IMR-90 (cell line): ENCODE measurements around the gene WDR27. TPM values are rescaled to one million over a fixed set of nuclear protein-coding genes. Genes with fewer than 3 reads are reported as not detected.

ENCODE experiments used
- ATAC-seq: fragments of 200-7000 bp; cut with Tn5 transposase; 2 replicates; pipeline ENCODE4 v1.9.1; 2020; ENCODE audit warnings: low read depth, mild to moderate bottlenecking, moderate library complexity
- BruUV-seq: library from RNA; stranded (reverse); fragments of 400-500 nt; replicated peaks from 2 replicates; lab custom pipeline; 2021; lab: Mats Ljungman, UMichigan
- CTCF ChIA-PET: fragments of 300-600 bp; formaldehyde crosslinking; extraction: SDS; loops from one replicate; lab custom pipeline; 2021; ENCODE audit warnings: antibody characterized with exemption; lab: Yijun Ruan, JAX
- POLR2A ChIA-PET: fragments of 300-600 bp; sonication (Branson Sonifier 250); formaldehyde crosslinking; loops from one replicate; lab custom pipeline; 2022; ENCODE audit warnings: antibody characterized with exemption; ENCODE audit not compliant: unreplicated experiment; lab: Charles Lee
- DNase-seq: peaks from one replicate; pipeline ENCODE4 v3.0.0; 2013
- H2AFZ ChIP-seq: replicated peaks from 2 replicates; pipeline ENCODE3; 2013; ENCODE audit warnings: low read length, mild to moderate bottlenecking; ENCODE audit not compliant: poor library complexity
- H2AK5ac ChIP-seq: 2 replicates; pipeline ENCODE4 v1.6.1; 2013; ENCODE audit warnings: low read depth, low read length, inconsistent platforms
- H2AK9ac ChIP-seq: replicated peaks from 2 replicates; pipeline ENCODE3; 2013; ENCODE audit warnings: mild to moderate bottlenecking, low read depth, low read length, moderate library complexity; ENCODE audit not compliant: poor library complexity
- H2BK120ac ChIP-seq: 2 replicates; pipeline ENCODE4 v1.6.1; 2013; ENCODE audit warnings: low read depth, low read length, inconsistent platforms
- H2BK15ac ChIP-seq: 3 replicates; pipeline ENCODE4 v1.6.1; 2013; ENCODE audit warnings: low read depth, low read length, inconsistent platforms
- H2BK20ac ChIP-seq: 2 replicates; pipeline ENCODE4 v1.6.1; 2013; ENCODE audit warnings: low read depth, mild to moderate bottlenecking, inconsistent platforms, low read length, moderate library complexity
- H2BK5ac ChIP-seq: 2 replicates; pipeline ENCODE4 v1.6.1; 2013; ENCODE audit warnings: mild to moderate bottlenecking, low read depth, low read length, inconsistent platforms; ENCODE audit not compliant: poor library complexity, severe bottlenecking
- H3K14ac ChIP-seq: replicated peaks from 2 replicates; pipeline ENCODE4 v1.6.1; 2013; ENCODE audit warnings: low read depth, low read length, inconsistent platforms
- H3K18ac ChIP-seq: 2 replicates; pipeline ENCODE4 v1.6.1; 2013; ENCODE audit warnings: low read depth, low read length, control low read depth
- H3K23ac ChIP-seq: 2 replicates; pipeline ENCODE4 v1.6.1; 2013; ENCODE audit warnings: low read depth, low read length, inconsistent platforms
- H3K27ac ChIP-seq: 2 replicates; pipeline ENCODE4 v1.5.1; 2013; ENCODE audit warnings: mild to moderate bottlenecking, control low read depth, low read length; ENCODE audit not compliant: insufficient read depth
- H3K27me3 ChIP-seq: 2 replicates; pipeline ENCODE4 v1.6.1; 2013; ENCODE audit warnings: low read length; ENCODE audit not compliant: control insufficient read depth, insufficient read depth
- H3K36me3 ChIP-seq: 2 replicates; pipeline ENCODE4 v1.6.1; 2013; ENCODE audit warnings: low read length, mixed read lengths; ENCODE audit not compliant: control insufficient read depth, insufficient read depth
- H3K4ac ChIP-seq: 2 replicates; pipeline ENCODE4 v1.6.1; 2013; ENCODE audit warnings: low read depth, low read length, inconsistent platforms
- H3K4me1 ChIP-seq: 2 replicates; pipeline ENCODE4 v1.6.1; 2013; ENCODE audit warnings: low read length, mixed read lengths; ENCODE audit not compliant: control insufficient read depth, insufficient read depth
- H3K4me2 ChIP-seq: 2 replicates; pipeline ENCODE4 v1.6.1; 2013; ENCODE audit warnings: low read depth, mild to moderate bottlenecking, control low read depth, low read length, moderate library complexity
- H3K4me3 ChIP-seq: 2 replicates; pipeline ENCODE4 v1.5.1; 2013; ENCODE audit warnings: low read depth, mild to moderate bottlenecking, control low read depth, low read length, moderate library complexity; ENCODE audit not compliant: insufficient read depth
- H3K56ac ChIP-seq: 2 replicates; pipeline ENCODE4 v1.6.1; 2013; ENCODE audit warnings: low read length, inconsistent platforms; ENCODE audit not compliant: insufficient read depth; ENCODE audit errors: extremely low read depth
- H3K79me1 ChIP-seq, 2 experiments: 2 replicates each; pipeline ENCODE4 v1.6.1; 2013; ENCODE audit warnings: low read length in 2 of 2, inconsistent platforms in 1 of 2, low read depth in 1 of 2
- H3K9ac ChIP-seq: 2 replicates; pipeline ENCODE4 v1.6.1; 2013; ENCODE audit warnings: low read depth, low read length, control low read depth
- H3K9me1 ChIP-seq: 2 replicates; pipeline ENCODE4 v1.6.1; 2013; ENCODE audit warnings: low read length, inconsistent platforms; ENCODE audit not compliant: insufficient read depth
- H3K9me3 ChIP-seq: 2 replicates; pipeline ENCODE4 v1.6.1; 2013; ENCODE audit warnings: low read length; ENCODE audit not compliant: control insufficient read depth, insufficient read depth
- H4K20me1 ChIP-seq: 2 replicates; pipeline ENCODE4 v1.6.1; 2013; ENCODE audit warnings: low read length, inconsistent platforms; ENCODE audit not compliant: insufficient read depth
- H4K5ac ChIP-seq: 2 replicates; pipeline ENCODE4 v1.6.1; 2013; ENCODE audit warnings: mild to moderate bottlenecking, low read depth, low read length, control low read depth
- H4K8ac ChIP-seq, 2 experiments: 2 replicates each; pipeline ENCODE4 v1.6.1; 2013; ENCODE audit warnings: low read depth in 2 of 2, low read length in 2 of 2, control low read depth in 1 of 2, inconsistent platforms in 1 of 2
- H4K91ac ChIP-seq: 2 replicates; pipeline ENCODE4 v1.6.1; 2013; ENCODE audit warnings: low read depth, low read length, inconsistent platforms; ENCODE audit not compliant: insufficient read depth
- BHLHE40 ChIP-seq: fragments of 150-350 bp; IDR thresholded peaks from 2 replicates; pipeline ENCODE4 v1.6.1; 2016; ENCODE audit warnings: mild to moderate bottlenecking, low read depth, low read length
- CEBPB ChIP-seq: IDR thresholded peaks from 2 replicates; pipeline ENCODE4 v1.6.1; 2012; ENCODE audit warnings: low read depth, low read length, improper control_type of control experiment
- CHD1 ChIP-seq: IDR thresholded peaks from 2 replicates; pipeline ENCODE4 v1.6.1; 2012; ENCODE audit warnings: low read depth, low read length, improper control_type of control experiment
- FOS ChIP-seq: fragments of 150-350 bp; IDR thresholded peaks from 2 replicates; pipeline ENCODE4 v1.6.1; 2016; ENCODE audit warnings: low read depth, low read length
- MAFK ChIP-seq: IDR thresholded peaks from 2 replicates; pipeline ENCODE4 v1.6.1; 2012; ENCODE audit warnings: low read depth, low read length, improper control_type of control experiment
- MAZ ChIP-seq: IDR thresholded peaks from 2 replicates; pipeline ENCODE4 v1.6.1; 2012; ENCODE audit warnings: low read depth, mild to moderate bottlenecking, low read length, improper control_type of control experiment, moderate library complexity, borderline replicate concordance
- MXI1 ChIP-seq: IDR thresholded peaks from 2 replicates; pipeline ENCODE4 v1.6.1; 2012; ENCODE audit warnings: low read depth, mild to moderate bottlenecking, low read length, moderate library complexity, borderline replicate concordance
- NFE2L2 ChIP-seq: fragments of 150-350 bp; IDR thresholded peaks from 2 replicates; pipeline ENCODE4 v1.6.1; 2016; ENCODE audit warnings: low read depth, mild to moderate bottlenecking, low read length
- POLR2A ChIP-seq: IDR thresholded peaks from 2 replicates; pipeline ENCODE4 v1.6.1; 2012; ENCODE audit warnings: mild to moderate bottlenecking, low read depth, low read length
- RAD21 ChIP-seq: IDR thresholded peaks from 2 replicates; pipeline ENCODE4 v1.6.1; 2012; ENCODE audit warnings: low read length, improper control_type of control experiment
- RCOR1 ChIP-seq: IDR thresholded peaks from 2 replicates; pipeline ENCODE4 v1.6.1; 2012; ENCODE audit warnings: mild to moderate bottlenecking, low read length, improper control_type of control experiment; ENCODE audit not compliant: insufficient replicate concordance
- RFX5 ChIP-seq: IDR thresholded peaks from 2 replicates; pipeline ENCODE4 v1.8.0; 2012; ENCODE audit warnings: low read depth, mild to moderate bottlenecking, low read length, moderate library complexity
- SMC3 ChIP-seq: fragments of 150-350 bp; IDR thresholded peaks from 2 replicates; pipeline ENCODE4 v1.6.1; 2016; ENCODE audit warnings: low read depth, mild to moderate bottlenecking, antibody characterized with exemption, low read length, moderate library complexity
- WGBS, 2 experiments: methylation state at CpG; one replicate each; pipeline versions ENCODE4 v1.1.5 to v1.1.7; 2013; ENCODE audit warnings: missing lambda C conversion rate in 2 of 2; ENCODE audit not compliant: insufficient read length in 1 of 2; ENCODE audit errors: extremely low coverage in 2 of 2; 5-methylcytosine and 5-hydroxymethylcytosine counted together
- dilution Hi-C: fragments of 300-500 bp; cut with HindIII; formaldehyde crosslinking; loops from one replicate; pipeline ENCODE4 v1.14.3; 2018; ENCODE audit warnings: low sequenced_read_pairs; ENCODE audit not compliant: unreplicated experiment
- in situ Hi-C: fragments of 300-500 bp; cut with MboI; formaldehyde crosslinking; loops from 3 replicates; pipeline ENCODE4 v1.14.3; 2019; ENCODE audit warnings: low sequenced_read_pairs, inconsistent platforms, mixed read lengths
- intact Hi-C: fragments of 100-400 bp; cut with micrococcal nuclease; formaldehyde crosslinking; loops from 2 replicates; pipeline ENCODE4 v1.10.0; 2022
- polyA plus RNA-seq, 3 experiments: library from polyadenylated mRNA; depleted of rRNA; stranded (reverse); fragments of >200 nt; gene quantifications; 2 replicates each; pipeline ENCODE4 v1.2.3, GENCODE V29; 2012; ENCODE audit warnings: low replicate concordance in 1 of 3
- total RNA-seq: library from RNA; depleted of rRNA; stranded (reverse); fragments of >200 nt; gene quantifications from 2 replicates; pipeline ENCODE4 v1.2.3, GENCODE V29; 2012
- TF ChIP-seq, protein P1 (sequence below): fragments of 150-350 bp; IDR thresholded peaks from 2 replicates; pipeline ENCODE4 v1.6.1; 2017; ENCODE audit warnings: mild to moderate bottlenecking, antibody characterized with exemption, low read length, low read depth
- TF ChIP-seq, protein P2 (sequence below): fragments of 150-350 bp; IDR thresholded peaks from 2 replicates; pipeline ENCODE4 v1.6.1; 2016; ENCODE audit warnings: low read depth, mild to moderate bottlenecking, low read length, moderate library complexity, borderline replicate concordance
- TF ChIP-seq, protein P3 (sequence below): conservative IDR thresholded peaks from 2 replicates; pipeline ENCODE4 v1.5.1; 2012; ENCODE audit warnings: mild to moderate bottlenecking, low read depth, low read length, improper control_type of control experiment

The WDR27 gene
- total and polyA plus RNA-seq, 2 of the 4 experiments (the other 2 are of a cell fraction), result 7.0 to 18.5 TPM

DNA sequence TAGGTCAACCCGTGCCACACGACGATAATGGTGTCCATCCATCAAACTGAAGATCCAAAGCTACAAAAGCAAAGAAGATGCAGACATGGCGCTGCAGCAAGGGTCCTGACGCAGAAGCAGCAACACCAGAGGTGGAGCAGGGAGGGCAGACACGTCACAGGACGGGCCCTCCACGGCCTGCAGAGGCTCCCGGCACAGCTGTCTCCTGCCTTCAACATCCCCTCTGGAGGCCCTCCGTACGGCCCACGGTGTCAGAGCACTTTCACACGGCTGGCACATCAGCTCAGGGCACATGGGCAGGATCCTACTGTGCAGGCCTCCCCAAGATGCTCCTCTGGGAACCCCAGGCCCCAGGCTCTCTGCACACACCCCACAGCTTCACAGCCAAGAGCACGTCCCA, 37.6 kb downstream of the WDR27 start:
- Histone ChIP-seq H3K36me3 (peaks cover 50% of the 10 kb centered on the region), H3K18ac (no peak overlapping the region), H3K9me1 (peaks cover 4% of the 10 kb centered on the region; the same call in 1 of the 2 replicates), H4K5ac (no peak overlapping the region), H4K91ac (no peak overlapping the region), H3K27ac (no peak overlapping the region), H4K8ac (no peak overlapping the region), H3K23ac (no peak overlapping the region), H2AK9ac (no peak overlapping the region), H2BK15ac (no peak overlapping the region), H2BK5ac (no peak overlapping the region), H3K56ac (no peak overlapping the region), H3K9ac (no peak overlapping the region), H4K20me1 (no peaks in the 10 kb centered on the region), H2AK5ac (no peak overlapping the region), H3K4ac (no peak overlapping the region), H2BK120ac (no peak overlapping the region), H2BK20ac (no peak overlapping the region), H3K27me3 (no peaks in the 10 kb centered on the region), H3K4me2 (no peak overlapping the region), H3K79me1 (no peaks in the 10 kb centered on the region), H3K4me1 (no peaks in the 10 kb centered on the region), H3K14ac (no peak overlapping the region), H3K4me3 (no peak overlapping the region), H2AFZ (no peak overlapping the region), H3K9me3 (no peaks in the 10 kb centered on the region)
- DNase-seq (no peak), ATAC-seq (no peak)
- no TSS peak for BruUV-seq
- no peak for TF ChIP-seq MXI1
- TF ChIP-seq FOS, result no peak
- TF ChIP-seq, protein P1, sequence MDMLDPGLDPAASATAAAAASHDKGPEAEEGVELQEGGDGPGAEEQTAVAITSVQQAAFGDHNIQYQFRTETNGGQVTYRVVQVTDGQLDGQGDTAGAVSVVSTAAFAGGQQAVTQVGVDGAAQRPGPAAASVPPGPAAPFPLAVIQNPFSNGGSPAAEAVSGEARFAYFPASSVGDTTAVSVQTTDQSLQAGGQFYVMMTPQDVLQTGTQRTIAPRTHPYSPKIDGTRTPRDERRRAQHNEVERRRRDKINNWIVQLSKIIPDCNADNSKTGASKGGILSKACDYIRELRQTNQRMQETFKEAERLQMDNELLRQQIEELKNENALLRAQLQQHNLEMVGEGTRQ, result no peak
- no peak for TF ChIP-seq MAZ
- TF ChIP-seq SMC3, result no peak
- TF ChIP-seq BHLHE40, result no peak
- no peak for TF ChIP-seq RFX5
- no peak for TF ChIP-seq RAD21
- no peak for TF ChIP-seq MAFK
- TF ChIP-seq NFE2L2, result no peak
- TF ChIP-seq, protein P2, sequence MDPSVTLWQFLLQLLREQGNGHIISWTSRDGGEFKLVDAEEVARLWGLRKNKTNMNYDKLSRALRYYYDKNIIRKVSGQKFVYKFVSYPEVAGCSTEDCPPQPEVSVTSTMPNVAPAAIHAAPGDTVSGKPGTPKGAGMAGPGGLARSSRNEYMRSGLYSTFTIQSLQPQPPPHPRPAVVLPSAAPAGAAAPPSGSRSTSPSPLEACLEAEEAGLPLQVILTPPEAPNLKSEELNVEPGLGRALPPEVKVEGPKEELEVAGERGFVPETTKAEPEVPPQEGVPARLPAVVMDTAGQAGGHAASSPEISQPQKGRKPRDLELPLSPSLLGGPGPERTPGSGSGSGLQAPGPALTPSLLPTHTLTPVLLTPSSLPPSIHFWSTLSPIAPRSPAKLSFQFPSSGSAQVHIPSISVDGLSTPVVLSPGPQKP, result no peak
- TF ChIP-seq CHD1, result no peak
- TF ChIP-seq CEBPB, result no peak
- TF ChIP-seq POLR2A, result no peak
- TF ChIP-seq, protein P3, sequence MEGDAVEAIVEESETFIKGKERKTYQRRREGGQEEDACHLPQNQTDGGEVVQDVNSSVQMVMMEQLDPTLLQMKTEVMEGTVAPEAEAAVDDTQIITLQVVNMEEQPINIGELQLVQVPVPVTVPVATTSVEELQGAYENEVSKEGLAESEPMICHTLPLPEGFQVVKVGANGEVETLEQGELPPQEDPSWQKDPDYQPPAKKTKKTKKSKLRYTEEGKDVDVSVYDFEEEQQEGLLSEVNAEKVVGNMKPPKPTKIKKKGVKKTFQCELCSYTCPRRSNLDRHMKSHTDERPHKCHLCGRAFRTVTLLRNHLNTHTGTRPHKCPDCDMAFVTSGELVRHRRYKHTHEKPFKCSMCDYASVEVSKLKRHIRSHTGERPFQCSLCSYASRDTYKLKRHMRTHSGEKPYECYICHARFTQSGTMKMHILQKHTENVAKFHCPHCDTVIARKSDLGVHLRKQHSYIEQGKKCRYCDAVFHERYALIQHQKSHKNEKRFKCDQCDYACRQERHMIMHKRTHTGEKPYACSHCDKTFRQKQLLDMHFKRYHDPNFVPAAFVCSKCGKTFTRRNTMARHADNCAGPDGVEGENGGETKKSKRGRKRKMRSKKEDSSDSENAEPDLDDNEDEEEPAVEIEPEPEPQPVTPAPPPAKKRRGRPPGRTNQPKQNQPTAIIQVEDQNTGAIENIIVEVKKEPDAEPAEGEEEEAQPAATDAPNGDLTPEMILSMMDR, result no peak
- no peak for TF ChIP-seq RCOR1
- CTCF ChIA-PET, result no interaction called here
- 100% methylated on average over 1 of the region's 14 CpGs; no CpG with 5 or more reads in 1 of the 2 experiments for WGBS, 2 experiments
- POLR2A ChIA-PET, result no interaction called here
- intact Hi-C loops (no loop called here), in situ Hi-C loops (no loop called here), dilution Hi-C loops (no loop called here)
